Esophagus squamous epithelium (tissue), 5 donors: ENCODE results near the gene DCST2. TPM values are rescaled to one million over a fixed set of nuclear protein-coding genes. Genes with fewer than 3 reads are reported as not detected.

Experiments used
- DNase-seq: peaks from one replicate; lab custom pipeline; 2025; lab: John Stamatoyannopoulos, UW
- H3K27ac ChIP-seq, 4 donors: fragments of 200-600 bp; sonication (generic); one replicate each; pipeline ENCODE4 v1.5.1; 2016 to 2019; ENCODE audit warnings: mild to moderate bottlenecking in 1 of 4
- H3K27me3 ChIP-seq, 4 donors: fragments of 200-600 bp; sonication (generic); 1 replicate in 3 of 4; 2 replicates in 1 of 4; pipeline versions ENCODE4 v1.5.1 to v1.6.0; 2017 to 2021; ENCODE audit warnings: antibody characterized with exemption in 1 of 4
- H3K36me3 ChIP-seq, 3 donors: fragments of 200-600 bp; sonication (generic); one replicate each; pipeline ENCODE4 v1.5.1; 2016 to 2019
- H3K4me1 ChIP-seq, 3 donors: fragments of 200-600 bp; sonication (generic); one replicate each; pipeline ENCODE4 v1.5.1; 2017 to 2019
- H3K4me3 ChIP-seq, 4 donors: fragments of 200-600 bp; sonication (generic); 1 replicate in 3 of 4; 2 replicates in 1 of 4; pipeline ENCODE4 v1.5.1; 2016 to 2019; ENCODE audit warnings: mild to moderate bottlenecking in 2 of 4, moderate library complexity in 1 of 4
- H3K9me3 ChIP-seq, 3 donors: fragments of 200-600 bp; sonication (generic); one replicate each; pipeline ENCODE4 v1.5.1; 2016 to 2019
- POLR2A ChIP-seq, 4 donors: fragments of 450-650 bp; IDR thresholded peaks; one replicate each; pipeline ENCODE4 v1.6.1; 2017; ENCODE audit warnings: antibody characterized with exemption in 4 of 4, mild to moderate bottlenecking in 4 of 4, moderate library complexity in 3 of 4
- WGBS, 2 donors: methylation state at CpG; one replicate each; pipeline ENCODE4 v1.1.5; 2018; 5-methylcytosine and 5-hydroxymethylcytosine counted together
- intact Hi-C: fragments of 100-400 bp; cut with DNase I; formaldehyde crosslinking; loops from one replicate; pipeline ENCODE4 v1.15.0; 2022
- total RNA-seq, 4 donors: library from RNA; depleted of rRNA; stranded (reverse); fragments of >200 nt; gene quantifications; one replicate each; pipeline ENCODE4 v1.1.0, GENCODE V29; 2016
- TF ChIP-seq, protein P1 (sequence below), 6 experiments: fragments of 450-650 bp in 4 of 6; fragments of 200-600 bp in 2 of 6; sonication (generic) in 2 of 6; IDR thresholded peaks; one replicate each; pipeline ENCODE4 v1.5.1; 2016 to 2019; ENCODE audit warnings: antibody characterized with exemption in 6 of 6, mild to moderate bottlenecking in 4 of 6, moderate library complexity in 4 of 6
- donor health status: DM: yes; HTN: yes; CAD: no.

The DCST2 gene
- total RNA-seq, 4 donors from 2014 or later, result 0.11 to 8.2 (median 0.18) TPM

DNA sequence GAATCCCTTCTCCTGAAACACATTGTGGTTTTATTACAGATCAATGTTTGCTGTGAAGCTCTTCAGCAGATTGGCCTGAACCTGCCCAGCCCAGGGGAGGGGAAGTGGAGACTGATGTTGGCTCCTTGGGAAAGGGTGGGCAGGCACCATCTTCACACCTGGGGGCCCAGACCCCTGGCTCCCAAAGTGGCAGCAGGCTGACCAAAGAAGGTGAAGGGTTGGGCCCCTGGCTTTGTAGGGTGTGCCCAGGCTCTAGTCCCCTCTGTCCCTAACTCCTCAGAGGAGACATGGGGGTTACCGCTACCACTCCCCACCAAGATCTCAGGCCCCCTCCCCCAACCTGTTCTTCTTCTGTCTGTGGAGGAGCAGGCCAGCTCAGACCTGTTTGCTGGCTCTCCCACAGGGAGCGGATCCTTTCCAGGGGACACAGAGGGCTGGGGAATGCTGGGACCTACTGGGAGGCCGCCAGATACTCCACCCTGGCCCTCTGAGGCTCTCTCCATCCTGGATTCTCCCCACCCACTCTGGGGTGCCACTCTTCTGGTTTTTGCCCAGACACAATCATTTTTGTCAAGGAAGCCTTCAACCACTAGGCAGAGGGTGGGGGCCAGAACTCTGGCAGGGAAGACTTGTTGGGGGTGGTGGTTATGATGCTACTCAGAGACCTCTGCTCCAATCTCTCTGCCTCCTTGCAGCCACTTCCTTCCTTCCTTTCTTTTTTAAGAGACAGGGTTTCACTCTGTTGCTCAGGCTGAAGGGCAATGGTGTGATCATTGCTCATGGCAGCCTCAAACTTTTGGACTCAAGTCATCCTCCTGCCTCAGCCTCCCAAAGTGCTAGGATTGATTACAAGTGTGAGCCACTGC lies 40.0 kb upstream of the DCST2 start:
- WGBS, 2 donors, result 43 to 70% methylated on average over 1 to 2 of the region's 3 CpGs
- peak overlapping the region in 3 of 4 donors; percentile 22 to 54 (median 35) for H3K27ac ChIP-seq
- TF ChIP-seq, protein P1, sequence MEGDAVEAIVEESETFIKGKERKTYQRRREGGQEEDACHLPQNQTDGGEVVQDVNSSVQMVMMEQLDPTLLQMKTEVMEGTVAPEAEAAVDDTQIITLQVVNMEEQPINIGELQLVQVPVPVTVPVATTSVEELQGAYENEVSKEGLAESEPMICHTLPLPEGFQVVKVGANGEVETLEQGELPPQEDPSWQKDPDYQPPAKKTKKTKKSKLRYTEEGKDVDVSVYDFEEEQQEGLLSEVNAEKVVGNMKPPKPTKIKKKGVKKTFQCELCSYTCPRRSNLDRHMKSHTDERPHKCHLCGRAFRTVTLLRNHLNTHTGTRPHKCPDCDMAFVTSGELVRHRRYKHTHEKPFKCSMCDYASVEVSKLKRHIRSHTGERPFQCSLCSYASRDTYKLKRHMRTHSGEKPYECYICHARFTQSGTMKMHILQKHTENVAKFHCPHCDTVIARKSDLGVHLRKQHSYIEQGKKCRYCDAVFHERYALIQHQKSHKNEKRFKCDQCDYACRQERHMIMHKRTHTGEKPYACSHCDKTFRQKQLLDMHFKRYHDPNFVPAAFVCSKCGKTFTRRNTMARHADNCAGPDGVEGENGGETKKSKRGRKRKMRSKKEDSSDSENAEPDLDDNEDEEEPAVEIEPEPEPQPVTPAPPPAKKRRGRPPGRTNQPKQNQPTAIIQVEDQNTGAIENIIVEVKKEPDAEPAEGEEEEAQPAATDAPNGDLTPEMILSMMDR (IDR thresholded peaks at IDR 0.05), result no peak
- TF ChIP-seq POLR2A (IDR thresholded peaks at IDR 0.05), result no peak
- peaks cover 0 to under 1% (median 0%) of the 10 kb centered on the region in 4 donors for H3K27me3 ChIP-seq
- H3K9me3 ChIP-seq, result no peaks in the 10 kb centered on the region
- no peak for DNase-seq
- peaks cover 0 to 13% (median 0%) of the 10 kb centered on the region in 3 donors for H3K36me3 ChIP-seq
- no peak overlapping the region for H3K4me3 ChIP-seq
- H3K4me1 ChIP-seq, result peaks cover 24 to 64% (median 27%) of the 10 kb centered on the region in 3 donors
- intact Hi-C loops, result no loop called here

DNA sequence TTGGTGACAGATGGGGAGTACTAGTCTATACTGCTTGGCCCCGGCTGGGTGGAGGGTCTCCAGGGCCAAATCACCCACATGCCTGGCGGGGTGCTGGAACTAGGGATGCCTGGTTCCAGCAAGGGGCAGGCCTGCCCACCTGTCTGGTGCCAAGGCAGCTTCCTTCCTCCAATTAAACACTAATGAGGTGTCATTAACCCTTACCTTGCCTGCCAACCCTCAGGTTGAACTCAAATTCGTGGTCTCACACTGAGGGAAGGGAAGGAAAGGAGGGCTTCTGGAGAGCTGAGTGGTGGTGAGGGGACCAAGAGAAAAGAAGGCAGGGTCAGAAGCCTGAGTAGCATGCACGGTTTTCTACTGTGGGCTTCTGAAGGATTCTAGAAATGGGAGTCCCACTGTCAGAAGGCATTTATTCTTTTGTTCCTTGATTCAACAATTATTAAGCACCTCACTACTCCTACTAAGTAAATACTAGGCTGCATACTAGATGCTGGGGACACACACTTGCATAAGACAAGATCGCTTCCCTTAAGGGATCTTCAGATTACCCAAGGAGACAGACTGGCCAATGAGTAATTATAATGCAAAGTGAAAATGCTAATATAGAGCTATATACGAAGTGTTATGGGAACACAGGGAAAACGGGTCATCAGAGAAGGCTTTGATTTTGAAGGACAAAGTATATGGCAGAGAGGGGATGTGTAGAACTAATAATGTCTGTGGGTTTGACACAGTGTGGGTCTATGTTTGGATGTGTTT lies 39.1 kb upstream of the DCST2 start:
- no peak for DNase-seq
- Histone ChIP-seq H3K4me3 (no peak overlapping the region), H3K36me3 (peaks cover 0 to 22% (median 0%) of the 10 kb centered on the region in 3 donors), H3K27ac (peak overlapping the region in 2 of 4 donors; percentile 22 to 54), H3K27me3 (no peaks in the 10 kb centered on the region), H3K4me1 (peaks cover 18 to 56% (median 21%) of the 10 kb centered on the region in 3 donors), H3K9me3 (no peaks in the 10 kb centered on the region)
- 42 to 45% methylated on average over 5 to 7 of the region's 7 CpGs for WGBS, 2 donors
- TF ChIP-seq, protein P1 (IDR thresholded peaks at IDR 0.05), result no peak
- TF ChIP-seq POLR2A (IDR thresholded peaks at IDR 0.05), result no peak
- intact Hi-C loops, result no loop called here

DNA sequence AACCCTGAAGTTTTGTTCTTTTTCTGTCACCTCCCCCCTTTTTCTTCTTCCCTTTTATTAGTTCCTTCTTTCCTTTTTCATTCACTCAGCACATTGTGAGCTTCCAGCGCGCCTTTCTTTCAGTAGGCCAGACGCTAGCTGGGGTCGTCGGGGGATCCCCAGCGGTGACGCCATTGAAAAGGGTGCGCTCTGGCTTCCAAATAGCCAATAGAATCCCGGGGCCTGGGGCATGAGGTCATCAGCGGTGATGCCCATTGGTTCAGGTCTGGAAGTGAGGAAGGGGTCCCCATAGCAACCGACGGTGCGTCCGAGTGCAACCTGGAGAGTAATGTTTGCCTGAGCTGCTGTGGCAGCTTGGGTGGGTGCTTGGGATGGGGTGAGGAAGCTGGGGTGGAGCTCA lies 38.1 kb upstream of the DCST2 start:
- Histone ChIP-seq H3K36me3 (peaks cover 0 to 29% (median 0%) of the 10 kb centered on the region in 3 donors), H3K4me3 (peak overlapping the region in 2 of 4 donors; percentile 42 to 47), H3K9me3 (no peaks in the 10 kb centered on the region), H3K27me3 (no peaks in the 10 kb centered on the region), H3K4me1 (peaks cover 18 to 51% (median 21%) of the 10 kb centered on the region in 3 donors), H3K27ac (peak overlapping the region in 3 of 4 donors; percentile 81 to 89 (median 85))
- intact Hi-C loops, result no loop called here
- TF ChIP-seq, protein P1 (IDR thresholded peaks at IDR 0.05), result no peak
- no peak for TF ChIP-seq POLR2A (IDR thresholded peaks at IDR 0.05)
- 33 to 79% methylated on average over 1 to 8 of the region's 14 CpGs for WGBS, 2 donors
- no peak for DNase-seq

DNA sequence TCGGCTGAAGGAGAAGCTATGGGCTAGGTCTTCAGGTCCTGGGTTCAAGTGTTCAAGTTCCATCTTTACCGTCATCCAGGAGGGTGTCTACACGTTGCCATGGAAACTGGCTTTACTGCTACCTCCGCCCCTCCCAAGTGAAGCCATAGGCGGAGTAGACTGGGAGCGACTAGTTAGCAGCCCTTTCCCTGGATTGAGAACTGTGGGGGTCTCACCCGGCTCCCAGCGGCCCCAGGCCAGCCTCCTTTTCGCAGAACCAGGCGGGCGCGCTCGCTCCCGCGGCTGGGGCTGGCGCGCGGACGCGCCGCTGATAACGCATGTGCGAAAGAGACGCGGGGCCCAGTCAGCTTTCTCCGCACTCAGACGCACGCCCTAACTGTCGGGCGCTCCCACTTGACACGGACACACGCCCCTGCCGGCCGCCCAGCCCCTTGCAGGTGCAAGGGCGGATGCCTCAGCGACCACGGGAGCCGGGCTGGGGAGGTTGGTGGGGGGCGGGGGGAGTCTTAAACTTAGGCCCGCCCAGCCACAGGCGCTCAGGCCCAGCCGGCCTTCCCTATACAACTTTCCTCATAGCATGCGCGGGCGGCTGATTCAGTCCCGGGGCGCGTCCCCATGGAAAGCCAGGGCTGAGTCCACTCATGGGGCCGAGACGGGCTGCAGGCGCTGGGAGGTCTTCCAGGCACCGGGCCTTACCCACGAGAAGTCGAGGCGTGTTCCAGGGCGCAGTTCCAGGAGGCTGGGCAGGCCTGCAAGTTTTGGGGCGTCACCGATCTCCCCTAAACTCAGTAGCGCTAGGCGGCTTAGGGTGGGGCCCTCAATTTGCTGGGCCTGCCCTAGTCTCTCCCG lies 37.4 kb upstream of the DCST2 start:
- peaks cover 18 to 55% (median 21%) of the 10 kb centered on the region in 3 donors for H3K4me1 ChIP-seq
- peak in 1 of 4 donors; percentile 31 for TF ChIP-seq POLR2A (IDR thresholded peaks at IDR 0.05)
- TF ChIP-seq, protein P1 (IDR thresholded peaks at IDR 0.05), result peak in 5 of 6 experiments; percentile 39 to 60 (median 45)
- no peaks in the 10 kb centered on the region for H3K9me3 ChIP-seq
- peak overlapping the region; percentile 29 to 66 (median 44) for H3K4me3 ChIP-seq
- DNase-seq, result peak; percentile 55
- intact Hi-C loops, result no loop called here
- peaks cover 0 to 31% (median 0%) of the 10 kb centered on the region in 3 donors for H3K36me3 ChIP-seq
- peak overlapping the region; percentile 81 to 89 (median 84) for H3K27ac ChIP-seq
- WGBS, 2 donors, result 13 to 26% methylated on average over 9 to 12 of the region's 61 CpGs
- H3K27me3 ChIP-seq, result no peaks in the 10 kb centered on the region
